ENCODE data around the gene TAF6L. TPM values are rescaled to one million over a fixed set of nuclear protein-coding genes. Genes with fewer than 3 reads are reported as not detected.

TAF6L gene
- total RNA-seq, 1 experiment from 2014 or later, result 37.7 TPM

- no peak overlapping the region for H2BK20ac ChIP-seq (ENCODE audit: low read depth, low read length, poor library complexity, severe bottlenecking)
- H2AFZ ChIP-seq (ENCODE audit: low read length), result no peak overlapping the region
- H3K4me2 ChIP-seq (ENCODE audit: insufficient read depth, insufficient read length, low read length), result peak overlapping the region; percentile 99
- H3K4me1 ChIP-seq (ENCODE audit: insufficient read depth, low read length), result no peaks in the 10 kb centered on the region
- H4K5ac ChIP-seq (ENCODE audit: insufficient read length, low read depth, low read length), result no peak overlapping the region
- H2AK5ac ChIP-seq (ENCODE audit: insufficient read length, low read length), result no peak overlapping the region
- H3K23me2 ChIP-seq (ENCODE audit: insufficient read length, low read depth, low read length, poor library complexity, severe bottlenecking), result peaks cover 25% of the 10 kb centered on the region
- no peak overlapping the region for H3T11ph ChIP-seq (ENCODE audit: low read length)
- WGBS (ENCODE audit: extremely low coverage, insufficient read length, low lambda C conversion rate), result no CpG with 5 or more reads among the region's 7 CpGs
- no peak overlapping the region for H4K91ac ChIP-seq (ENCODE audit: insufficient read length, low read depth, low read length)
- no peaks in the 10 kb centered on the region for H3K9me3 ChIP-seq (ENCODE audit: control insufficient read depth, low read depth, low read length)
- H3K4ac ChIP-seq (ENCODE audit: low read depth, low read length), result no peak overlapping the region
- H3K27me3 ChIP-seq (ENCODE audit: insufficient read depth, low read length), result no peaks in the 10 kb centered on the region
- peak overlapping the region in 2 of 3 experiments; percentile 67 to 92; a peak in 5 of 7 replicates for H3K27ac Mint-ChIP-seq
- no peak overlapping the region for H3K56ac ChIP-seq (ENCODE audit: insufficient read length, low read depth, low read length)
- no peak overlapping the region for H2BK5ac ChIP-seq (ENCODE audit: insufficient read length, low read length)
- no peak for DNase-seq
- H4K8ac ChIP-seq (replicated peaks; ENCODE audit: insufficient read length, low read depth, low read length), result no peak overlapping the region
- H3K23ac ChIP-seq (ENCODE audit: insufficient read length, low read depth, low read length), result no peak overlapping the region
- peak overlapping the region; percentile 89 to 95 for H3K4me3 Mint-ChIP-seq
- peaks cover 38 to 55% (median 49%) of the 10 kb centered on the region in 3 experiments for H3K36me3 Mint-ChIP-seq (ENCODE audit: insufficient read depth in 1 of 3, low read depth in 3 of 3)
- no peak overlapping the region for H3K27ac ChIP-seq (ENCODE audit: insufficient read length, low read depth, low read length)
- H3K9me3 Mint-ChIP-seq, result no peaks in the 10 kb centered on the region
- peaks cover 30% of the 10 kb centered on the region for H3K79me2 ChIP-seq (ENCODE audit: insufficient read depth, low read length)
- H3K27me3 Mint-ChIP-seq (ENCODE audit: low read depth), result no peaks in the 10 kb centered on the region
- H2BK120ac ChIP-seq (ENCODE audit: low read depth, low read length, poor library complexity, severe bottlenecking), result no peak overlapping the region
- no peak overlapping the region for H3K14ac ChIP-seq (ENCODE audit: insufficient read depth, low read length)
- no peak overlapping the region for H2BK15ac ChIP-seq (ENCODE audit: low read depth, low read length)
- H4K20me1 ChIP-seq (ENCODE audit: control insufficient read depth, insufficient read depth, insufficient read length), result no peaks in the 10 kb centered on the region
- no peak overlapping the region for H2BK12ac ChIP-seq (ENCODE audit: insufficient read length, low read depth, low read length)
- peak overlapping the region; percentile 94 for H3K9ac ChIP-seq (ENCODE audit: extremely low read depth, insufficient read length, low read length)
- TF ChIP-seq CTCF (conservative IDR thresholded peaks at IDR 0.05), result no peak
- H3K4me1 Mint-ChIP-seq, result peaks cover 20 to 27% of the 10 kb centered on the region in 2 experiments
- H3K79me1 ChIP-seq (ENCODE audit: insufficient read depth, low read depth, low read length, poor library complexity, severe bottlenecking), result peaks cover 6% of the 10 kb centered on the region
- H3K18ac ChIP-seq (ENCODE audit: insufficient read length, low read depth, low read length), result no peak overlapping the region
Measured at GRCh38 chr11:62725646-62726045, 45.5 kb upstream of the TAF6L start.
